RWPE1 (cell line): Measurements from ENCODE around the gene SLC1A2.

ENCODE experiments used
- CTCF ChIA-PET: fragments of 350-600 bp; sonication (Branson Sonifier 250); formaldehyde crosslinking; extraction: SDS; loops from one replicate; lab custom pipeline; 2021; lab: Yijun Ruan, JAX
- POLR2A ChIA-PET: fragments of 400-600 bp; formaldehyde crosslinking; extraction: SDS; loops from one replicate; lab custom pipeline; 2020; ENCODE audit warnings: antibody characterized with exemption; ENCODE audit not compliant: low non-redundant PET; lab: Yijun Ruan, JAX
- DNase-seq: peaks from one replicate; pipeline ENCODE4 v3.0.0; 2012; ENCODE audit warnings: low spot score
- H3K27ac ChIP-seq: fragments of 450-650 bp; 2 replicates; pipeline ENCODE4 v1.5.1; 2017
- CTCF ChIP-seq: fragments of 450-650 bp; conservative IDR thresholded peaks from 2 replicates; pipeline ENCODE4 v1.5.1; 2017; ENCODE audit warnings: low read depth, mild to moderate bottlenecking

SLC1A2 gene

GRCh38 chr11:35235498-35235897 lies 183.9 kb downstream of the SLC1A2 start:
- DNase-seq: no peak
- ChIA-PET POLR2A (no interaction called here), CTCF (no interaction called here)
- no peak for TF ChIP-seq CTCF
- no peak overlapping the region for H3K27ac ChIP-seq

- no peak for DNase-seq
- CTCF ChIA-PET: no interaction called here
- no peak for TF ChIP-seq CTCF
- POLR2A ChIA-PET: no interaction called here
- H3K27ac ChIP-seq: no peak overlapping the region
Measured at GRCh38 chr11:35235157-35235468, 184.2 kb downstream of the SLC1A2 start.

- ChIA-PET CTCF (no interaction called here), POLR2A (no interaction called here)
- no peak overlapping the region for H3K27ac ChIP-seq
- TF ChIP-seq CTCF: no peak
- DNase-seq: no peak
Measured at GRCh38 chr11:35234460-35235156, 184.8 kb downstream of the SLC1A2 start.

- ChIA-PET POLR2A (no interaction called here), CTCF (interaction anchor here (0.7 kb wide), 1 partner anchor 39 kb away, joined by 6 read pairs; no protein-coding TSS in a partner anchor)
- H3K27ac ChIP-seq: no peak overlapping the region
- TF ChIP-seq CTCF: no peak
- DNase-seq: no peak
Measured at GRCh38 chr11:35233518-35233917, 185.8 kb downstream of the SLC1A2 start.

- H3K27ac ChIP-seq: no peak overlapping the region
- POLR2A ChIA-PET: no interaction called here
- no peak for DNase-seq
- CTCF ChIA-PET: interaction anchor here (0.7 kb wide), 1 partner anchor 39 kb away, joined by 6 read pairs; no protein-coding TSS in a partner anchor
- TF ChIP-seq CTCF: no peak
Measured at GRCh38 chr11:35232891-35233330, 186.4 kb downstream of the SLC1A2 start.

- no peak for DNase-seq
- ChIA-PET POLR2A (no interaction called here), CTCF (no interaction called here)
- H3K27ac ChIP-seq: no peak overlapping the region
- TF ChIP-seq CTCF: no peak
Measured at GRCh38 chr11:35231076-35231860, 188.1 kb downstream of the SLC1A2 start.
